Neural progenitor cell (in vitro differentiated cells): ENCODE data around the gene NFRKB. TPM values are rescaled to one million over a fixed set of nuclear protein-coding genes. Genes with fewer than 3 reads are reported as not detected.
"Not testable (repeated sequence)": the region's sequence is repeated elsewhere in the genome, so short reads cannot be mapped to it uniquely, and the experiment has no call there.

Source experiments
- DNase-seq: peaks from one replicate; pipeline ENCODE4 v3.0.0-alpha.2; 2016; ENCODE audit warnings: low spot score
- H2AFZ ChIP-seq: fragments of 200-600 bp; sonication (generic); replicated peaks from 2 replicates; pipeline ENCODE4 v1.6.1; 2016; ENCODE audit warnings: antibody characterized with exemption
- H3F3A ChIP-seq: fragments of 200-600 bp; sonication (generic); 2 replicates; pipeline ENCODE4 v1.6.1; 2016; ENCODE audit warnings: antibody characterized with exemption, low read depth
- H3K27ac ChIP-seq: fragments of 200-600 bp; sonication (generic); 2 replicates; pipeline ENCODE4 v1.5.1; 2016; ENCODE audit warnings: mild to moderate bottlenecking
- H3K27me3 ChIP-seq: fragments of 200-600 bp; sonication (generic); 2 replicates; pipeline ENCODE4 v1.6.1; 2016; ENCODE audit warnings: mild to moderate bottlenecking, moderate library complexity
- H3K36me3 ChIP-seq: fragments of 200-600 bp; sonication (generic); 2 replicates; pipeline ENCODE4 v1.5.1; 2016
- H3K4me1 ChIP-seq: fragments of 200-600 bp; sonication (generic); 2 replicates; pipeline ENCODE4 v1.6.1; 2016; ENCODE audit warnings: mixed run types
- H3K4me2 ChIP-seq: fragments of 200-600 bp; sonication (generic); 2 replicates; pipeline ENCODE4 v1.6.1; 2016
- H3K4me3 ChIP-seq: fragments of 200-600 bp; sonication (generic); 2 replicates; pipeline ENCODE4 v1.5.1; 2016
- H3K79me2 ChIP-seq: fragments of 200-600 bp; sonication (generic); 2 replicates; pipeline ENCODE4 v1.6.1; 2016; ENCODE audit warnings: low read depth
- H3K9ac ChIP-seq: fragments of 200-600 bp; sonication (generic); 2 replicates; pipeline ENCODE4 v1.6.1; 2016
- H3K9me3 ChIP-seq: fragments of 200-600 bp; sonication (generic); 2 replicates; pipeline ENCODE4 v1.5.1; 2016; ENCODE audit warnings: low read depth
- H4K20me1 ChIP-seq: fragments of 200-600 bp; sonication (generic); 2 replicates; pipeline ENCODE4 v1.6.1; 2016; ENCODE audit warnings: low read depth
- H3K27ac Mint-ChIP-seq: 3 replicates; pipeline ENCODE4 v1.8.0; 2021; ENCODE audit warnings: mixed read lengths
- H3K27me3 Mint-ChIP-seq: 2 replicates; pipeline ENCODE4 v1.8.0; 2022; ENCODE audit warnings: low read depth, mild to moderate bottlenecking, inconsistent platforms, moderate library complexity, mixed read lengths; ENCODE audit not compliant: insufficient read depth
- H3K36me3 Mint-ChIP-seq: 3 replicates; pipeline ENCODE4 v1.8.0; 2021; ENCODE audit warnings: mixed read lengths
- H3K4me1 Mint-ChIP-seq: 3 replicates; pipeline ENCODE4 v1.8.0; 2021; ENCODE audit warnings: mixed read lengths
- H3K4me3 Mint-ChIP-seq: 3 replicates; pipeline ENCODE4 v1.8.0; 2021; ENCODE audit warnings: mild to moderate bottlenecking, moderate library complexity, mixed read lengths
- H3K9me3 Mint-ChIP-seq: 3 replicates; pipeline ENCODE4 v1.8.0; 2020; ENCODE audit warnings: mixed read lengths
- EZH2 ChIP-seq: fragments of 200-600 bp; sonication (generic); IDR thresholded peaks from 2 replicates; pipeline ENCODE4 v1.6.1; 2017; ENCODE audit warnings: antibody characterized with exemption, mild to moderate bottlenecking, moderate library complexity
- EZH2phosphoT487 ChIP-seq: fragments of 200-600 bp; sonication (generic); IDR thresholded peaks from 2 replicates; pipeline ENCODE4 v1.6.1; 2017; ENCODE audit warnings: antibody characterized with exemption
- total RNA-seq: library from RNA; depleted of rRNA; stranded (reverse); fragments of >200 nt; gene quantifications from 2 replicates; pipeline ENCODE4 v1.2.3, GENCODE V29; 2015; ENCODE audit warnings: low replicate concordance
- TF ChIP-seq, protein P1 (sequence below): fragments of 200-600 bp; sonication (generic); IDR thresholded peaks from 2 replicates; pipeline ENCODE4 v1.5.1; 2017; ENCODE audit warnings: antibody characterized with exemption, mild to moderate bottlenecking

NFRKB gene
- total RNA-seq, 1 donor from 2014 or later = 33.5 TPM

DNA sequence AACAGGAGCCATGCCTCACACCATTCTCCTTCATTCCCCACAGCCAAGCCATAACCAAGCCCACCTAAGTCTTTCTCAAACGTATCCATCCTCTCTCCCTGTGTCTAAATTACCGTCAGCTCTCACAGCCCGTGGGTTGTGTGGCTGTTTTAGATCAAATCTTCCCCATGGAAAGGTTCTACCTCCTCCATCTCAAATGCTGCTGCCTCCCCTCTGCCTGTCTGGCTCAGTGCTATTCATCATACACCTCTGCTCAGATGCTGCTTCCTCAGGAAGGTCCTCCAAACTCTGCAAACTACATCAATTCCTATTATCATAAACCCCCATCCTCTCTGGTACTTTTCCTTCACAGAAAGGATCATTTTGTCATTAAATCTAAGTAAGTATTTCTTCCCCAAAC lies 15.1 kb downstream of the NFRKB start:
- Mint-ChIP-seq H3K27me3 (no peaks in the 10 kb centered on the region), H3K4me1 (no peaks in the 10 kb centered on the region), H3K9me3 (no peaks in the 10 kb centered on the region), H3K27ac (no peak overlapping the region), H3K4me3 (no peak overlapping the region), H3K36me3 (peaks cover 51% of the 10 kb centered on the region)
- no peak for DNase-seq
- Histone ChIP-seq H3K4me2 (no peak overlapping the region), H3K9ac (no peak overlapping the region), H4K20me1 (peaks cover 3% of the 10 kb centered on the region), H3K4me1 (no peaks in the 10 kb centered on the region), H3K27ac (no peak overlapping the region), H3F3A (no peaks in the 10 kb centered on the region), H3K36me3 (peaks cover 7% of the 10 kb centered on the region), H3K9me3 (no peaks in the 10 kb centered on the region), H2AFZ (no peak overlapping the region), H3K4me3 (no peak overlapping the region), H3K79me2 (no peaks in the 10 kb centered on the region), H3K27me3 (no peaks in the 10 kb centered on the region)
- TF ChIP-seq EZH2 = no peak

DNA sequence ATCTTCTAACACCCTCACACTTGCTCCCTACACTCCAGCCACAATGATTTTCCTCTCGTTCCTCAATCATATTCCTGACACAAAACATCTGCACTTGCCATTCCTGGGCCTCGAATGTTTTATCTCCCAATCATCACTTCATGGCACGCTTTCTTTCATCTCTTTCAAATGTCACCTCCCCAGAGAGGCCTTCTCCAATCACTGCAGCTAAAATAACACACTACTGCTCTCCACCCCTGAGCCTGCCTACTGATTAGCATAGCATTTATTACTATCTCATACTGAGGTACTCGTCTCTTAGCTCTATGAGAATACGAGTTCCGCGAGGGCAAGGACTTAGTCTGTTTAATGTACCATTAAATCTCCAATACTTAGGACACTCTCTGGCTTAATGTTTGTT lies 23.5 kb downstream of the NFRKB start:
- TF ChIP-seq EZH2 (no peak), EZH2phosphoT487 (no peak)
- TF ChIP-seq, protein P1, sequence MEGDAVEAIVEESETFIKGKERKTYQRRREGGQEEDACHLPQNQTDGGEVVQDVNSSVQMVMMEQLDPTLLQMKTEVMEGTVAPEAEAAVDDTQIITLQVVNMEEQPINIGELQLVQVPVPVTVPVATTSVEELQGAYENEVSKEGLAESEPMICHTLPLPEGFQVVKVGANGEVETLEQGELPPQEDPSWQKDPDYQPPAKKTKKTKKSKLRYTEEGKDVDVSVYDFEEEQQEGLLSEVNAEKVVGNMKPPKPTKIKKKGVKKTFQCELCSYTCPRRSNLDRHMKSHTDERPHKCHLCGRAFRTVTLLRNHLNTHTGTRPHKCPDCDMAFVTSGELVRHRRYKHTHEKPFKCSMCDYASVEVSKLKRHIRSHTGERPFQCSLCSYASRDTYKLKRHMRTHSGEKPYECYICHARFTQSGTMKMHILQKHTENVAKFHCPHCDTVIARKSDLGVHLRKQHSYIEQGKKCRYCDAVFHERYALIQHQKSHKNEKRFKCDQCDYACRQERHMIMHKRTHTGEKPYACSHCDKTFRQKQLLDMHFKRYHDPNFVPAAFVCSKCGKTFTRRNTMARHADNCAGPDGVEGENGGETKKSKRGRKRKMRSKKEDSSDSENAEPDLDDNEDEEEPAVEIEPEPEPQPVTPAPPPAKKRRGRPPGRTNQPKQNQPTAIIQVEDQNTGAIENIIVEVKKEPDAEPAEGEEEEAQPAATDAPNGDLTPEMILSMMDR = no peak

DNA sequence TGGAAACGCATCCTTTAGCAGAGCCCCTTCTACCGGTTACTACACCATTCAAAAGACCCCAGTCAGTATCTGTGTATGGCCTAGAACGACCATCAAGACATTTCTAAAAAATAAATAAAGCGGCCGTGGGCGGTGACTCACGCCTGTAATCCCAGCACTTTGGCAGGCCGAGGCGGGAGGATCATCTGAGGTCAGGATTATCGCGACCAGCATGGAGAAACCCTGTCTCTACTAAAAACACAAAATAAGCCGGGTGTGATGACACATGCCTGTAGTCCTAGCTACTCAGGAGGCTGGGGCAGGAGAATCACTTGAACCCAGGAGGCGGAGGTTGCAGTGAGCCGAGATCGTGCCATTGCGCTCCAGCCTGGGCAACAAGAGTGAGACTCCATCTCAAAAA lies 26.8 kb downstream of the NFRKB start:
- peaks cover 49% of the 10 kb centered on the region for H3K36me3 Mint-ChIP-seq
- Histone ChIP-seq H4K20me1 (peaks cover 11% of the 10 kb centered on the region), H3K4me1 (peaks cover 12% of the 10 kb centered on the region)
- H2AFZ ChIP-seq, H3K9me3 Mint-ChIP-seq, H3K27ac Mint-ChIP-seq, H3K4me3 Mint-ChIP-seq, H3K9me3 ChIP-seq, H3K36me3 ChIP-seq, H3K4me2 ChIP-seq, H3K27ac ChIP-seq, H3K27me3 ChIP-seq, H3K27me3 Mint-ChIP-seq, H3K9ac ChIP-seq, H3K4me3 ChIP-seq, DNase-seq, H3K79me2 ChIP-seq, H3F3A ChIP-seq: not testable (repeated sequence)
- peaks cover 11% of the 10 kb centered on the region for H3K4me1 Mint-ChIP-seq

More for the DNA sequence above, 23.5 kb downstream of the NFRKB start:
- no peak overlapping the region for H2AFZ ChIP-seq
- H3K4me1 ChIP-seq = peaks cover under 1% of the 10 kb centered on the region
- Mint-ChIP-seq H3K4me3 (no peak overlapping the region), H3K4me1 (peaks cover 2% of the 10 kb centered on the region), H3K27ac (no peak overlapping the region), H3K36me3 (peaks cover 45% of the 10 kb centered on the region), H3K27me3 (no peaks in the 10 kb centered on the region), H3K9me3 (no peaks in the 10 kb centered on the region)
- H3K4me3 ChIP-seq = no peak overlapping the region
- no peak for DNase-seq
- H3F3A ChIP-seq = no peaks in the 10 kb centered on the region
- peaks cover 3% of the 10 kb centered on the region for H3K36me3 ChIP-seq
- H3K27me3 ChIP-seq = no peaks in the 10 kb centered on the region
- H3K9me3 ChIP-seq = no peaks in the 10 kb centered on the region
- H3K4me2 ChIP-seq = no peak overlapping the region
- peaks cover 3% of the 10 kb centered on the region for H4K20me1 ChIP-seq
- no peaks in the 10 kb centered on the region for H3K79me2 ChIP-seq
- H3K27ac ChIP-seq = no peak overlapping the region
- H3K9ac ChIP-seq = no peak overlapping the region

DNA sequence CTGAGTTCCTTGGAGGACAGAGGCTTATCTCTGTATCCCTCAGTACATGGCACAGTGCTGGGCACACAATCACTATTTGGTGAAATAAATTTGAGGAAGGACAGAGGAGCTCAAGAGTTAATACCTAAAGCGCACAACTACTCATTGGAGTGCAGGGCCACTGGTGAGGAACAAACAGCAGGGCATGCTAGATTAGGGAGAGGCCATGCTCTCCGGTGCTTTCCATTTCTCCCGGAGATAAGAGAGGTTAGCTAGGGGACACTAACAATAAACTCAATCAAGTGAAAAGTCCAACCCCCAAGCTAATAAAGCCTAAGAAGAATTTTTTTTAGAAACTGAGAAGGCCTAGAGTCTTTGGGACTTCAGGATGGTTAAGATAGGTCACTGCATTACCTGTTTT lies 29.1 kb downstream of the NFRKB start:
- Histone ChIP-seq H3K79me2 (no peaks in the 10 kb centered on the region), H3K27ac (peak overlapping the region; percentile 29), H3K27me3 (no peaks in the 10 kb centered on the region), H4K20me1 (peaks cover 11% of the 10 kb centered on the region), H3K4me2 (peak overlapping the region; percentile 22), H3K4me1 (peaks cover 21% of the 10 kb centered on the region), H2AFZ (no peak overlapping the region), H3K9ac (no peak overlapping the region), H3K36me3 (peaks cover 11% of the 10 kb centered on the region), H3F3A (peaks cover 3% of the 10 kb centered on the region), H3K4me3 (no peak overlapping the region), H3K9me3 (no peaks in the 10 kb centered on the region)
- H3K9me3 Mint-ChIP-seq = peaks cover 2% of the 10 kb centered on the region
- H3K27me3 Mint-ChIP-seq = no peaks in the 10 kb centered on the region
- H3K4me1 Mint-ChIP-seq = peaks cover 21% of the 10 kb centered on the region
- peak; percentile 43 for DNase-seq
- TF ChIP-seq, protein P1 = no peak
- no peak for TF ChIP-seq EZH2
- H3K36me3 Mint-ChIP-seq = peaks cover 42% of the 10 kb centered on the region
- H3K4me3 Mint-ChIP-seq = no peak overlapping the region
- no peak overlapping the region for H3K27ac Mint-ChIP-seq
